HEK293T (cell line): ENCODE measurements around the gene PPY.

Experiments used
- ARNT ChIP-seq: fragments of 450-650 bp; IDR thresholded peaks from 2 replicates; pipeline ENCODE4 v1.6.1; 2017; ENCODE audit warnings: mild to moderate bottlenecking
- BHLHE40 ChIP-seq: fragments of 450-650 bp; IDR thresholded peaks from 2 replicates; pipeline ENCODE4 v1.6.1; 2016; ENCODE audit warnings: mild to moderate bottlenecking, moderate library complexity, borderline replicate concordance
- FOXM1 ChIP-seq: fragments of 450-650 bp; IDR thresholded peaks from 2 replicates; pipeline ENCODE4 v1.6.1; 2017; ENCODE audit warnings: mild to moderate bottlenecking, borderline replicate concordance
- SP1 ChIP-seq: fragments of 450-650 bp; IDR thresholded peaks from 2 replicates; pipeline ENCODE4 v1.6.1; 2017

DNA sequence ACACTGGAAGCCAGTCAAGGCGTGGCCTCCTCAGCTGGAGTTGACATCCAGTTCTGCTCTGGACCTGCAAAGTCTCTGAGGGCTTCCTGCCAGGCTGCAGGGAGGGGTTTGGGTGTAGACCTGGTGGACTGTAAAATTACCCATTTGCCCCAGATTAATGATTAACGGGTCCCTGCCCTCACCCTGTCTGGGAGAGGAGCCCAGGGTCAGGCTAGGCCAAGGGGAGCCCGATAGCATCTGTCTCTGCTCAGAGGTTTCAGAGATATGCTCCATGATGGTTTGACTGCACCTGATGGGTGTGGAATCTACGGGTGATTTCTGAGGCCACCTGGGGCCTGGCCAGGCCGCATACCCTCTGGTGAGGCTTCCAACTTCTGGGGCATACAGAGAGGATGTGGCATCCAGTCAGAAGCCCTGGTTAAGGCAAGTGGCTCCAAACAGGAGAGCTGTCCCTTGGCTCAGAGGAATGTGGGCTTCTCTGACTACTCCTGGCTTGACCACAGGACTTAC, 11.2 kb downstream of the PPY start:
- TF ChIP-seq SP1 (no peak), ARNT (no peak), FOXM1 (no peak), BHLHE40 (no peak)
